Fibroblast of villous mesenchyme (primary cell): ENCODE results near the gene RANGRF. TPM values are rescaled to one million over a fixed set of nuclear protein-coding genes. Genes with fewer than 3 reads are reported as not detected.

Experiments used
- DNase-seq: peaks from one replicate; pipeline ENCODE4 v3.0.0-alpha.2; 2010; ENCODE audit warnings: low read depth
- H3K4me3 ChIP-seq: 2 replicates; pipeline ENCODE4 v1.5.1; 2011; ENCODE audit warnings: low read depth, mild to moderate bottlenecking, low read length
- total RNA-seq: library from RNA; depleted of rRNA; stranded (reverse); fragments of >200 nt; gene quantifications from 2 replicates; pipeline ENCODE4 v1.2.3, GENCODE V29; 2012
- TF ChIP-seq, protein P1 (sequence below): IDR thresholded peaks from 2 replicates; pipeline ENCODE4 v1.5.1; 2012; ENCODE audit warnings: low read depth, mild to moderate bottlenecking, low read length; ENCODE audit not compliant: insufficient read depth

RANGRF gene
- total RNA-seq, 1 donor, result 8.2 TPM

DNA sequence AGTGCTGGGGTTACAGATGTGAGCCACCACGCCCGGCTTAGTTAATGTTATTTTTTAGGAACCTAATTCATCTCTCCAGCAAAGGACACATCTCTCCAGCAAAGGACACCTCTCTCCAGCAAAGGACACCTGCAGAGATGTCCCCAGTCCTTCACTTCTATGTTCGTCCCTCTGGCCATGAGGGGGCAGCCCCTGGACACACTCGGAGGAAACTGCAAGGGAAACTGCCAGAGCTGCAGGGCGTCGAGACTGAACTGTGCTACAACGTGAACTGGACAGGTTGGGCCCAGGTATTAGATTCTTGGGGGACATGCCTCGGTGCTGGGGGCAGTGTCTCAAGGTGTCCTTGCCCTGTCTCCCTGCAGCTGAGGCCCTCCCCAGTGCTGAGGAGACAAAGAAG lies 34.7 kb upstream of the RANGRF start:
- TF ChIP-seq, protein P1, sequence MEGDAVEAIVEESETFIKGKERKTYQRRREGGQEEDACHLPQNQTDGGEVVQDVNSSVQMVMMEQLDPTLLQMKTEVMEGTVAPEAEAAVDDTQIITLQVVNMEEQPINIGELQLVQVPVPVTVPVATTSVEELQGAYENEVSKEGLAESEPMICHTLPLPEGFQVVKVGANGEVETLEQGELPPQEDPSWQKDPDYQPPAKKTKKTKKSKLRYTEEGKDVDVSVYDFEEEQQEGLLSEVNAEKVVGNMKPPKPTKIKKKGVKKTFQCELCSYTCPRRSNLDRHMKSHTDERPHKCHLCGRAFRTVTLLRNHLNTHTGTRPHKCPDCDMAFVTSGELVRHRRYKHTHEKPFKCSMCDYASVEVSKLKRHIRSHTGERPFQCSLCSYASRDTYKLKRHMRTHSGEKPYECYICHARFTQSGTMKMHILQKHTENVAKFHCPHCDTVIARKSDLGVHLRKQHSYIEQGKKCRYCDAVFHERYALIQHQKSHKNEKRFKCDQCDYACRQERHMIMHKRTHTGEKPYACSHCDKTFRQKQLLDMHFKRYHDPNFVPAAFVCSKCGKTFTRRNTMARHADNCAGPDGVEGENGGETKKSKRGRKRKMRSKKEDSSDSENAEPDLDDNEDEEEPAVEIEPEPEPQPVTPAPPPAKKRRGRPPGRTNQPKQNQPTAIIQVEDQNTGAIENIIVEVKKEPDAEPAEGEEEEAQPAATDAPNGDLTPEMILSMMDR, result peak; percentile 53
- DNase-seq, result peak; percentile 39
- no peak overlapping the region for H3K4me3 ChIP-seq

DNA sequence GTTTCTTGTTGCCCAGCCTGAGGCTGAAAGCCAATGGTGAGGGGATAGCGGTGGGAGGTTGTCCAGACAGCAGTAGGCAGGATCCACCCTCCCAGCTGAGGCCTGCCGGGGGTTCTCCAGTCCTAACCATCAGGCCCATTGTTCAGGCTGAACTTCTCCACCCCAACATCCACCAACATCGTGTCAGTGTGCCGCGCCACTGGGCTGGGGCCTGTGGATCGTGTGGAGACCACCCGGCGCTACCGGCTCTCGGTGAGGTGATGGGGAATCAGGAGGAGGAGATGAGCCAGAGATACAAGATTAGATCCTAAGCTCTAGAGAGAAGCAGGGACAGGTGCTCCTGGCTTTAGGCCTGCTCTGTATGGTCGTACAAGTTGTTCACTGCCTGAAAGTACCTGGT lies 33.6 kb upstream of the RANGRF start:
- no peak for DNase-seq
- TF ChIP-seq, protein P1, result no peak
- H3K4me3 ChIP-seq, result no peak overlapping the region

DNA sequence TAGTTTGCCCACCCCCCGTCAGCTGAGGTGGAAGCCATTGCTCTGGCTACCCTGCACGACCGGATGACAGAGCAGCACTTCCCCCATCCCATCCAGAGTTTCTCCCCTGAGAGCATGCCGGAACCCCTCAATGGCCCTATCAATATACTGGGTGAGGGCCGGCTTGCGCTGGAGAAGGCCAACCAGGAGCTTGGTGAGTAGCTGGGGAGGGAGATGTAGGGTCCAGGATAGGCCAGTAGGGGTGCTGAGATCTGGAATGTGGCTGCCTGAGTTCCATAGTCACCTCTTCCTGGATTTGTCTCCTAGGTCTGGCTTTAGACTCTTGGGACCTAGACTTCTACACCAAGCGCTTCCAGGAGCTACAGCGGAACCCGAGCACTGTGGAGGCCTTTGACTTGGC lies 33.0 kb upstream of the RANGRF start:
- TF ChIP-seq, protein P1, result no peak
- no peak for DNase-seq
- H3K4me3 ChIP-seq, result no peak overlapping the region

DNA sequence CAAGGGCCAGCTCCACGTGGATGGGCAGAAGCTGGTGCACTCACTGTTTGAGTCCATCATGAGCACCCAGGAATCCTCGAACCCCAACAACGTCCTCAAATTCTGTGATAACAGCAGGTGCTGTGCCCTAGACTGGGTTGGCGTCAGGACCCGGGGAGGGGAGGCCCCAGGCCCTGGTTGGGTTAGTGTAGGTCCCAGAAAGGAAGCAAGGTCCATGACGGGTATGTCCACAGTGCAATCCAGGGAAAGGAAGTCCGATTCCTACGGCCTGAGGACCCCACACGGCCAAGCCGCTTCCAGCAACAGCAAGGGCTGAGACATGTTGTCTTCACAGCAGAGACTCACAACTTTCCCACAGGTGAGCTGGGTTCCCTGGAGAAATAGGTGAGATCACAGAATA lies 32.2 kb upstream of the RANGRF start:
- TF ChIP-seq, protein P1, result no peak
- no peak for DNase-seq
- no peak overlapping the region for H3K4me3 ChIP-seq

DNA sequence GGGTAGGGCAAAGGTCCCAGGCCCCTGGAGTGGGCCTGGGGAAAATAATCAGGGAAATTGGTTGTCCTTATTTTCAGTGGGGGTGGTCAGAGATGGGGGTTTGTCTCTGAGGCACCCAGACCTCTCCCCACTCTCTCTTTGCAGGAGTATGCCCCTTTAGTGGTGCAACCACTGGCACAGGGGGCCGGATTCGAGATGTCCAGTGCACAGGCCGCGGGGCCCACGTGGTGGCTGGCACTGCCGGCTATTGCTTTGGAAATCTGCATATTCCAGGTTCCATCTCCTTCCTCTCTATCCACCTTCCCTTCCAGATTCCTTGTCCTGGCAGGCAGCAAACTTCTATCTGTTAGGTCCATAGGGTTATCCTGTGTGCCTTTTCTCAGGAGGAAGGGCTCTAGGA lies 31.8 kb upstream of the RANGRF start:
- DNase-seq, result no peak
- TF ChIP-seq, protein P1, result no peak
- no peak overlapping the region for H3K4me3 ChIP-seq

DNA sequence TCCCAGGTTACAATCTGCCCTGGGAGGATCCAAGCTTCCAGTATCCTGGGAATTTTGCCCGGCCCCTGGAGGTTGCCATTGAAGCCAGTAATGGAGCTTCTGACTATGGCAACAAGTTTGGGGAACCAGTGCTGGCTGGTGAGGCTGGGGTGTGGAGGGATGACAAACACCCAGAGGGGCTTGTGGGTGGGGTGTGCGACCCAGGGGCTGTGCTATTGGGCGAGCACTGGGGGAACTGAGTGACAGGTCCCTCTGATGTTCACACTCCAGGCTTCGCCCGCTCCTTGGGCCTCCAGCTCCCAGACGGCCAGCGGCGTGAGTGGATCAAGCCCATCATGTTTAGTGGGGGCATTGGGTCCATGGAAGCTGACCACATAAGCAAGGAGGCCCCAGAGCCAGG lies 30.7 kb upstream of the RANGRF start:
- no peak for DNase-seq
- TF ChIP-seq, protein P1, result no peak
- no peak overlapping the region for H3K4me3 ChIP-seq

DNA sequence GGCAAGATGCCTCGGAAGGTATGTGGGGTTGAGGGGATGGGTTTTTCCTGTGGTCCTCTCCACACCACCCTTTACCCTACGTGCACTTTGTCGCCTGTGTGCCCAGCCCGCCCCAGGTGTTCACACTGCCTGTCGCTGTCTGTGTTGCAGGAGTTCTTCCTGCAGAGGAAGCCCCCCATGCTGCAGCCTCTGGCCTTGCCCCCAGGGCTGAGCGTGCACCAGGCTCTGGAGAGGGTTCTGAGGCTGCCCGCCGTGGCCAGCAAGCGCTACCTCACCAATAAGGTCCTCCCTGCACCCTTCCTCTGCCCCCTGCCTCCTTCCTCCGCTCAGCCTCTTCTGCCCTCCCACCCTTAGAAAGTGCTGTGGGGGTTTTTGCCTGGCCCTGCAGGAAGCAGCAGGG lies 24.1 kb upstream of the RANGRF start:
- TF ChIP-seq, protein P1, result no peak
- no peak for DNase-seq
- H3K4me3 ChIP-seq, result no peak overlapping the region
